WTC11 (cell line): ENCODE results near the gene ATP2B3. TPM values are rescaled to one million over a fixed set of nuclear protein-coding genes. Genes with fewer than 3 reads are reported as not detected.

ENCODE experiments used
- ATAC-seq: fragments of 200-7000 bp; cut with Tn5 transposase; 2 replicates; pipeline ENCODE4 v1.10.0; 2021; ENCODE audit warnings: mild to moderate bottlenecking, moderate library complexity
- CTCF ChIA-PET: fragments of 300-600 bp; sonication (Branson Sonifier 250); formaldehyde crosslinking; loops from one replicate; lab custom pipeline; 2021; ENCODE audit warnings: antibody characterized with exemption; lab: Charles Lee
- POLR2A ChIA-PET: fragments of 350-600 bp; sonication (Branson Sonifier 250); formaldehyde crosslinking; loops from one replicate; lab custom pipeline; 2021; ENCODE audit warnings: antibody characterized with exemption; lab: Charles Lee
- DNase-seq: peaks from one replicate; pipeline ENCODE4 v3.0.0; 2021; ENCODE audit warnings: low spot score
- H3K27ac Mint-ChIP-seq: 2 replicates; pipeline ENCODE4 v1.8.0; 2021; ENCODE audit warnings: mixed read lengths
- H3K27me3 Mint-ChIP-seq: 2 replicates; pipeline ENCODE4 v1.8.0; 2021; ENCODE audit warnings: low read depth, mild to moderate bottlenecking, moderate library complexity, mixed read lengths
- H3K36me3 Mint-ChIP-seq: 2 replicates; pipeline ENCODE4 v1.8.0; 2021; ENCODE audit warnings: mixed read lengths
- H3K4me1 Mint-ChIP-seq: 2 replicates; pipeline ENCODE4 v1.8.0; 2022; ENCODE audit warnings: mixed read lengths
- H3K4me3 Mint-ChIP-seq: 2 replicates; pipeline ENCODE4 v1.8.0; 2021; ENCODE audit warnings: mild to moderate bottlenecking, moderate library complexity, mixed read lengths
- H3K9me3 Mint-ChIP-seq: 2 replicates; pipeline ENCODE4 v1.8.0; 2021; ENCODE audit warnings: mixed read lengths
- CBFB ChIP-seq: sonication (generic); formaldehyde crosslinking; IDR thresholded peaks from 2 replicates; pipeline ENCODE4 v1.8.1; 2022; ENCODE audit warnings: mild to moderate bottlenecking, low read depth, missing genetic modification reagents
- CREM ChIP-seq: sonication (generic); formaldehyde crosslinking; IDR thresholded peaks from 2 replicates; pipeline ENCODE4 v1.8.1; 2022; ENCODE audit warnings: mild to moderate bottlenecking, missing genetic modification reagents, moderate library complexity
- E2F4 ChIP-seq: sonication (generic); formaldehyde crosslinking; IDR thresholded peaks from 2 replicates; pipeline ENCODE4 v1.8.1; 2022; ENCODE audit warnings: low read depth, mild to moderate bottlenecking, moderate library complexity, missing genetic modification reagents, borderline replicate concordance
- E2F5 ChIP-seq: sonication (generic); formaldehyde crosslinking; IDR thresholded peaks from 2 replicates; pipeline ENCODE4 v1.8.1; 2022; ENCODE audit warnings: mild to moderate bottlenecking, moderate library complexity, missing genetic modification reagents
- ESRRA ChIP-seq: sonication (generic); formaldehyde crosslinking; IDR thresholded peaks from 2 replicates; pipeline ENCODE4 v1.8.1; 2022; ENCODE audit warnings: mild to moderate bottlenecking, missing genetic modification reagents, borderline replicate concordance
- FOXP1 ChIP-seq: sonication (generic); formaldehyde crosslinking; IDR thresholded peaks from 2 replicates; pipeline ENCODE4 v1.8.0; 2022; ENCODE audit warnings: missing genetic modification reagents, mild to moderate bottlenecking, moderate library complexity, borderline replicate concordance
- GABPB1 ChIP-seq: sonication (generic); formaldehyde crosslinking; IDR thresholded peaks from 2 replicates; pipeline ENCODE4 v1.8.1; 2023; ENCODE audit warnings: mild to moderate bottlenecking, missing genetic modification reagents
- HMGXB4 ChIP-seq: sonication (generic); formaldehyde crosslinking; IDR thresholded peaks from 2 replicates; pipeline ENCODE4 v1.8.1; 2023; ENCODE audit warnings: mild to moderate bottlenecking, moderate library complexity, missing genetic modification reagents
- JAZF1 ChIP-seq: fragments of 250-450 bp; sonication (Bioruptor Pico); IDR thresholded peaks from 2 replicates; pipeline ENCODE4 v1.9.0; 2021; ENCODE audit warnings: moderate library complexity, mild to moderate bottlenecking, inconsistent platforms
- MAX ChIP-seq: sonication (generic); formaldehyde crosslinking; IDR thresholded peaks from 2 replicates; pipeline ENCODE4 v1.8.0; 2022; ENCODE audit warnings: mild to moderate bottlenecking, missing genetic modification reagents
- NFATC4 ChIP-seq: fragments of 250-450 bp; sonication (Bioruptor Pico); IDR thresholded peaks from 2 replicates; pipeline ENCODE4 v1.9.0; 2021; ENCODE audit warnings: mild to moderate bottlenecking
- OVOL2 ChIP-seq: fragments of 250-450 bp; sonication (Bioruptor Pico); IDR thresholded peaks from 2 replicates; pipeline ENCODE4 v1.9.0; 2021; ENCODE audit warnings: mild to moderate bottlenecking, borderline replicate concordance
- PRDM15 ChIP-seq: sonication (generic); formaldehyde crosslinking; IDR thresholded peaks from 2 replicates; pipeline ENCODE4 v1.8.0; 2022; ENCODE audit warnings: missing genetic modification reagents
- SOX15 ChIP-seq: fragments of 250-450 bp; sonication (Bioruptor Pico); IDR thresholded peaks from 2 replicates; pipeline ENCODE4 v1.9.0; 2021; ENCODE audit warnings: mild to moderate bottlenecking
- TEAD1 ChIP-seq: sonication (generic); formaldehyde crosslinking; IDR thresholded peaks from 2 replicates; pipeline ENCODE4 v1.8.0; 2022; ENCODE audit warnings: mild to moderate bottlenecking, missing genetic modification reagents
- TP53 ChIP-seq: sonication (generic); formaldehyde crosslinking; IDR thresholded peaks from 2 replicates; pipeline ENCODE4 v1.8.1; 2023; ENCODE audit warnings: mild to moderate bottlenecking, missing genetic modification reagents
- ZBTB21 ChIP-seq: sonication (generic); formaldehyde crosslinking; IDR thresholded peaks from 2 replicates; pipeline ENCODE4 v1.8.1; 2023; ENCODE audit warnings: mild to moderate bottlenecking, missing genetic modification reagents, borderline replicate concordance
- ZNF121 ChIP-seq: sonication (generic); formaldehyde crosslinking; IDR thresholded peaks from 2 replicates; pipeline ENCODE4 v1.8.0; 2023; ENCODE audit warnings: missing genetic modification reagents
- ZNF317 ChIP-seq: sonication (generic); formaldehyde crosslinking; IDR thresholded peaks from 2 replicates; pipeline ENCODE4 v1.8.1; 2023; ENCODE audit warnings: low read depth, mild to moderate bottlenecking, moderate library complexity, missing genetic modification reagents, borderline replicate concordance
- ZNF416 ChIP-seq: fragments of 250-450 bp; sonication (Bioruptor Pico); IDR thresholded peaks from 2 replicates; pipeline ENCODE4 v1.9.0; 2021; ENCODE audit warnings: mild to moderate bottlenecking, inconsistent platforms
- ZNF423 ChIP-seq: fragments of 250-450 bp; sonication (Bioruptor Pico); IDR thresholded peaks from 2 replicates; pipeline ENCODE4 v2.1.2; 2022; ENCODE audit warnings: mild to moderate bottlenecking, moderate library complexity
- ZNF671 ChIP-seq: fragments of 250-450 bp; sonication (Bioruptor Pico); IDR thresholded peaks from 2 replicates; pipeline ENCODE4 v1.8.0; 2021; ENCODE audit warnings: mild to moderate bottlenecking
- total RNA-seq: library from RNA; stranded (reverse); gene quantifications from 3 replicates; pipeline ENCODE4 v1.2.3, GENCODE V29; 2021

ATP2B3 gene
- total RNA-seq, 1 experiment from 2014 or later: 0.28 TPM

- H3K27ac Mint-ChIP-seq: no peak overlapping the region
Observed at GRCh38 chrX:153599192-153600031, 82.0 kb downstream of the ATP2B3 start.

GRCh38 chrX:153600032-153600373, 82.6 kb downstream of the ATP2B3 start:
- CTCF ChIA-PET: interaction anchor here (0.8 to 3.2 kb wide), 11 partner anchors 10 to 70 kb away, joined by 3 to 16 read pairs (median 5); no protein-coding TSS in a partner anchor
- DNase-seq: no peak

More at GRCh38 chrX:153599192-153600031, 82.0 kb downstream of the ATP2B3 start:
- Mint-ChIP-seq H3K36me3 (peaks cover 5% of the 10 kb centered on the region), H3K4me3 (peak overlapping the region; percentile 69), H3K27me3 (peaks cover 4% of the 10 kb centered on the region), H3K4me1 (peaks cover 13% of the 10 kb centered on the region), H3K9me3 (no peaks in the 10 kb centered on the region)
- CTCF ChIA-PET: interaction anchor here (0.6 to 3.2 kb wide), 13 partner anchors 10 to 139 kb away, joined by 3 to 16 read pairs (median 5); no protein-coding TSS in a partner anchor
- DNase-seq (peak; percentile 77), ATAC-seq (peak; percentile 92)
- POLR2A ChIA-PET: no interaction called here
- TF ChIP-seq HMGXB4 (0 out of 2 replicates have a peak, but pooled peaks have one; percentile 31), NFATC4 (CRISPR knock-in tag) (no peak), ESRRA (no peak), ZBTB21 (no peak), E2F5 (CRISPR knock-in tag) (0 out of 2 replicates have a peak, but pooled peaks have one; percentile 28)

More at GRCh38 chrX:153600032-153600373, 82.6 kb downstream of the ATP2B3 start:
- Mint-ChIP-seq H3K27ac (no peak overlapping the region), H3K4me1 (peaks cover 13% of the 10 kb centered on the region), H3K36me3 (peaks cover 5% of the 10 kb centered on the region), H3K9me3 (no peaks in the 10 kb centered on the region), H3K4me3 (peak overlapping the region; percentile 69), H3K27me3 (peaks cover 4% of the 10 kb centered on the region)
- POLR2A ChIA-PET: no interaction called here
- TF ChIP-seq JAZF1 (CRISPR knock-in tag) (no peak), FOXP1 (CRISPR knock-in tag) (no peak), CREM (CRISPR knock-in tag) (no peak), E2F5 (CRISPR knock-in tag) (no peak), ZNF317 (CRISPR knock-in tag) (no peak), PRDM15 (CRISPR knock-in tag) (no peak), E2F4 (no peak), CBFB (no peak), ZNF416 (no peak), ZNF423 (no peak), ZNF121 (CRISPR knock-in tag) (no peak), SOX15 (CRISPR knock-in tag) (no peak), TP53 (no peak), ZNF671 (no peak), GABPB1 (CRISPR knock-in tag) (no peak), TEAD1 (CRISPR knock-in tag) (no peak), MAX (CRISPR knock-in tag) (no peak), OVOL2 (CRISPR knock-in tag) (no peak)
- ATAC-seq: no peak
